HEK293 (cell line): ENCODE data around the gene SBF2.

Experiments used
- CTCF ChIA-PET: fragments of 350-600 bp; formaldehyde crosslinking; extraction: SDS; loops from one replicate; lab custom pipeline; 2021; ENCODE audit warnings: antibody characterized with exemption; lab: Yijun Ruan, JAX
- POLR2A ChIA-PET: fragments of 300-600 bp; formaldehyde crosslinking; extraction: SDS; loops from one replicate; lab custom pipeline; 2020; ENCODE audit warnings: antibody characterized with exemption, inconsistent platforms; lab: Yijun Ruan, JAX
- H3K27ac ChIP-seq: fragments of 200-500 bp; sonication (Bioruptor generic); 2 replicates; pipeline ENCODE4 v1.5.1; 2014; ENCODE audit warnings: low read depth, low read length, control low read depth, inconsistent platforms; ENCODE audit errors: extremely low read depth
- H3K36me3 ChIP-seq, 2 experiments: fragments of 200-500 bp in 1 of 2; sonication (Bioruptor generic) in 1 of 2; 1 replicate in 1 of 2; 2 replicates in 1 of 2; pipeline ENCODE4 v1.5.1; 2014 to 2017; ENCODE audit warnings: inconsistent platforms in 2 of 2, low read length in 2 of 2; ENCODE audit not compliant: control insufficient read depth in 2 of 2, insufficient read depth in 1 of 2
- H3K4me1 ChIP-seq: fragments of 200-500 bp; sonication (Bioruptor generic); 2 replicates; pipeline ENCODE4 v1.5.1; 2014; ENCODE audit warnings: mild to moderate bottlenecking, low read length, inconsistent platforms; ENCODE audit not compliant: control insufficient read depth, insufficient read depth
- H3K4me3 ChIP-seq: 2 replicates; pipeline ENCODE4 v1.5.1; 2011; ENCODE audit warnings: low read depth, mild to moderate bottlenecking, control low read depth, low read length, moderate library complexity
- H3K9me3 ChIP-seq: fragments of 200-500 bp; sonication (Bioruptor generic); 2 replicates; pipeline ENCODE4 v1.5.1; 2014; ENCODE audit warnings: low read depth, low read length, inconsistent platforms; ENCODE audit not compliant: control insufficient read depth, insufficient read depth
- ATF2 ChIP-seq: fragments of 450-650 bp; formaldehyde crosslinking; IDR thresholded peaks from 2 replicates; pipeline ENCODE4 v1.5.1; 2016; ENCODE audit warnings: missing biosample characterization, missing genetic modification characterization, low read depth
- HOXA7 ChIP-seq: sonication (generic); formaldehyde crosslinking; IDR thresholded peaks from 2 replicates; pipeline ENCODE4 v1.8.1; 2022; ENCODE audit warnings: missing genetic modification reagents, borderline replicate concordance
- HOXC10 ChIP-seq: sonication (generic); formaldehyde crosslinking; IDR thresholded peaks from 2 replicates; pipeline ENCODE4 v1.8.1; 2023; ENCODE audit warnings: mild to moderate bottlenecking, missing genetic modification reagents
- REPIN1 ChIP-seq: fragments of 450-650 bp; formaldehyde crosslinking; IDR thresholded peaks from 2 replicates; pipeline ENCODE4 v1.5.1; 2017; ENCODE audit warnings: missing biosample characterization, missing genetic modification characterization, low read depth
- REST ChIP-seq: fragments of 450-650 bp; formaldehyde crosslinking; IDR thresholded peaks from 2 replicates; pipeline ENCODE4 v1.5.1; 2016; ENCODE audit warnings: missing biosample characterization, missing genetic modification characterization
- TCF7L2 ChIP-seq: IDR thresholded peaks from 2 replicates; pipeline ENCODE4 v1.6.1; 2011; ENCODE audit warnings: low read depth, mild to moderate bottlenecking, inconsistent platforms, low read length, moderate library complexity, borderline replicate concordance
- TRIM28 ChIP-seq: IDR thresholded peaks from 2 replicates; pipeline ENCODE4 v1.6.1; 2011; ENCODE audit warnings: low read length, control low read depth, borderline replicate concordance
- ZBTB10 ChIP-seq: fragments of 450-650 bp; formaldehyde crosslinking; IDR thresholded peaks from 2 replicates; pipeline ENCODE4 v1.5.1; 2016; ENCODE audit warnings: missing biosample characterization, missing genetic modification characterization
- ZBTB21 ChIP-seq: fragments of 450-650 bp; formaldehyde crosslinking; IDR thresholded peaks from 2 replicates; pipeline ENCODE4 v1.5.1; 2017; ENCODE audit warnings: missing biosample characterization, missing genetic modification characterization
- ZBTB44 ChIP-seq: fragments of 450-650 bp; IDR thresholded peaks from 2 replicates; pipeline ENCODE4 v1.5.1; 2018; ENCODE audit warnings: missing biosample characterization, mild to moderate bottlenecking, missing genetic modification characterization
- ZEB2 ChIP-seq: fragments of 450-650 bp; formaldehyde crosslinking; IDR thresholded peaks from 2 replicates; pipeline ENCODE4 v1.5.1; 2016; ENCODE audit warnings: missing biosample characterization, missing genetic modification characterization
- ZNF10 ChIP-seq: fragments of 450-650 bp; formaldehyde crosslinking; IDR thresholded peaks from 2 replicates; pipeline ENCODE4 v1.5.1; 2017; ENCODE audit warnings: missing biosample characterization, missing genetic modification characterization
- ZNF157 ChIP-seq: fragments of 450-650 bp; formaldehyde crosslinking; IDR thresholded peaks from 2 replicates; pipeline ENCODE4 v1.5.1; 2016; ENCODE audit warnings: missing biosample characterization, missing genetic modification characterization
- ZNF24 ChIP-seq: fragments of 450-650 bp; formaldehyde crosslinking; IDR thresholded peaks from 2 replicates; pipeline ENCODE4 v1.5.1; 2016; ENCODE audit warnings: missing biosample characterization, missing genetic modification characterization
- ZNF335 ChIP-seq: fragments of 450-650 bp; formaldehyde crosslinking; conservative IDR thresholded peaks from 2 replicates; pipeline ENCODE4 v1.5.1; 2016; ENCODE audit warnings: missing biosample characterization, missing genetic modification characterization
- ZNF350 ChIP-seq: fragments of 450-650 bp; formaldehyde crosslinking; IDR thresholded peaks from 2 replicates; pipeline ENCODE4 v1.5.0; 2017; ENCODE audit warnings: missing biosample characterization, mild to moderate bottlenecking, missing genetic modification characterization
- ZNF37A ChIP-seq: fragments of 450-650 bp; IDR thresholded peaks from 2 replicates; pipeline ENCODE4 v1.5.1; 2018; ENCODE audit warnings: missing biosample characterization, missing genetic modification characterization
- ZNF423 ChIP-seq: fragments of 450-650 bp; formaldehyde crosslinking; IDR thresholded peaks from 2 replicates; pipeline ENCODE4 v1.5.1; 2016; ENCODE audit warnings: missing biosample characterization, missing genetic modification characterization
- ZNF426 ChIP-seq: fragments of 450-650 bp; formaldehyde crosslinking; IDR thresholded peaks from 2 replicates; pipeline ENCODE4 v1.5.1; 2017; ENCODE audit warnings: missing biosample characterization, missing genetic modification characterization, mild to moderate bottlenecking, inconsistent platforms, moderate library complexity
- ZNF513 ChIP-seq: fragments of 450-650 bp; IDR thresholded peaks from 2 replicates; pipeline ENCODE4 v1.5.1; 2018; ENCODE audit warnings: missing biosample characterization, missing genetic modification characterization
- ZNF549 ChIP-seq: fragments of 450-650 bp; IDR thresholded peaks from 2 replicates; pipeline ENCODE4 v1.5.1; 2018; ENCODE audit warnings: missing biosample characterization, missing genetic modification characterization, mild to moderate bottlenecking, inconsistent platforms, moderate library complexity
- ZNF600 ChIP-seq: fragments of 450-650 bp; formaldehyde crosslinking; IDR thresholded peaks from 2 replicates; pipeline ENCODE4 v1.5.1; 2016; ENCODE audit warnings: missing biosample characterization, missing genetic modification characterization
- ZNF624 ChIP-seq: fragments of 450-650 bp; formaldehyde crosslinking; IDR thresholded peaks from 2 replicates; pipeline ENCODE4 v1.5.1; 2017; ENCODE audit warnings: missing biosample characterization, missing genetic modification characterization
- ZNF791 ChIP-seq: fragments of 450-650 bp; formaldehyde crosslinking; IDR thresholded peaks from 2 replicates; pipeline ENCODE4 v1.5.1; 2016; ENCODE audit warnings: missing biosample characterization, missing genetic modification characterization

The SBF2 gene

GRCh38 chr11:10211470-10211869, 82.5 kb downstream of the SBF2 start (continued):
- TF ChIP-seq ATF2 (tag by site-specific recombination) (peak; percentile 94), ZNF24 (tag by site-specific recombination) (no peak), ZEB2 (tag by site-specific recombination) (peak; percentile 47; the same call in 1 of the 2 replicates), ZNF600 (tag by site-specific recombination) (no peak), ZNF791 (no peak), HOXC10 (CRISPR knock-in tag) (no peak), ZNF624 (tag by site-specific recombination) (no peak), ZBTB44 (no peak), TCF7L2 (no peak), ZNF37A (tag by site-specific recombination) (peak; percentile 65; the same call in 1 of the 2 replicates), ZNF549 (peak; percentile 30; the same call in 1 of the 2 replicates), ZNF350 (tag by site-specific recombination) (0 out of 2 replicates have a peak, but pooled peaks have one; percentile 62), TRIM28 (0 out of 2 replicates have a peak, but pooled peaks have one; percentile 47), REPIN1 (no peak), REST (tag by site-specific recombination) (no peak), ZBTB21 (tag by site-specific recombination) (0 out of 2 replicates have a peak, but pooled peaks have one; percentile 55)

- Histone ChIP-seq H3K4me3 (no peak overlapping the region), H3K36me3 (no peaks in the 10 kb centered on the region), H3K27ac (no peak overlapping the region), H3K4me1 (no peaks in the 10 kb centered on the region), H3K9me3 (no peaks in the 10 kb centered on the region)
- ChIA-PET POLR2A (interaction anchor here (0.9 to 5.6 kb wide), 2 partner anchors 96 to 157 kb away, joined by 3 to 36 read pairs; partner anchors contain the start of gene ADM), CTCF (interaction anchor here (0.5 to 5.9 kb wide), 9 partner anchors 12 to 1339 kb away, joined by 3 to 68 read pairs (median 6); partner anchors contain the start of gene ADM)
- TF ChIP-seq ZNF157, result no peak
- TF ChIP-seq ZNF513 (tag by site-specific recombination), result no peak
- no peak for TF ChIP-seq ZNF423
- TF ChIP-seq ZNF10 (tag by site-specific recombination), result no peak
- TF ChIP-seq HOXA7 (CRISPR knock-in tag), result no peak
- TF ChIP-seq ZBTB10 (tag by site-specific recombination), result no peak
- no peak for TF ChIP-seq ZNF335 (tag by site-specific recombination)
- no peak for TF ChIP-seq ZNF426 (tag by site-specific recombination)
- no peak for TF ChIP-seq REST (tag by site-specific recombination)
- TF ChIP-seq ZNF350 (tag by site-specific recombination), result no peak
These were observed 84.7 kb downstream of the SBF2 start for GRCh38 chr11:10209326-10209725.
